AG09309 (cell line): Measurements from ENCODE around the gene CCDC74B.
"Not testable (repeated sequence)": the region's sequence is repeated elsewhere in the genome, so short reads cannot be mapped to it uniquely, and the experiment has no call there.

Experiments used
- DNase-seq: peaks from one replicate; pipeline ENCODE4 v3.0.0-alpha.2; 2010; ENCODE audit warnings: low read depth
- H3K4me3 ChIP-seq: 2 replicates; pipeline ENCODE4 v1.5.1; 2011; ENCODE audit warnings: mild to moderate bottlenecking, low read depth, low read length, moderate library complexity; ENCODE audit not compliant: control insufficient read depth
- TF ChIP-seq, protein P1 (sequence below): IDR thresholded peaks from 2 replicates; pipeline ENCODE4 v1.5.1; 2011; ENCODE audit warnings: mild to moderate bottlenecking, low read depth, low read length, inconsistent platforms; ENCODE audit not compliant: insufficient read depth, control insufficient read depth; ENCODE audit errors: missing control alignments

Gene CCDC74B

DNA sequence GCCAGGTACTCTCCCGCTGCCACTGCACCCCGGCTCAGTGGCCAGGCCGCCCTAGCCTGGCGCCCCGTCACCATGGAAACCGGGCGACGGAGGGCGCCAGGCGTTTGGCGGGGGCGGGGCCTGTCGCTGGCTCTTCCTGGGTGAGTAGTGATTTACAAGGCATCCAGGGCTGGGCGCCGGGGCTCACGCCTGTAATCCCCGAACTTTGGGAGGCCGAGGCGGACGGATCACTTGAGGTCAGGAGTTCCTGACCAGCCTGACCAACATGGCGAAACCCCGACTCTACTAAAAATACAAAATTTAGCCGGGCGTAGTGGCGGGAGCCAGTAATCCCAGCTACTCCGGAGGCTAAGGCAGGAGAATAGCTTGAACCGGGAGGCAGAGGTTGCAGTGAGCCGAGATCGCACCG, at the start of gene CCDC74B:
CCDC74B (minus strand) TSS at position 107 of the 409 bp plus-strand sequence. CDS start 116 bp downstream, outside the sequence.
- not testable (repeated sequence) for DNase-seq
- peak within 1 kb of the TSS; percentile 38 for H3K4me3 ChIP-seq

DNA sequence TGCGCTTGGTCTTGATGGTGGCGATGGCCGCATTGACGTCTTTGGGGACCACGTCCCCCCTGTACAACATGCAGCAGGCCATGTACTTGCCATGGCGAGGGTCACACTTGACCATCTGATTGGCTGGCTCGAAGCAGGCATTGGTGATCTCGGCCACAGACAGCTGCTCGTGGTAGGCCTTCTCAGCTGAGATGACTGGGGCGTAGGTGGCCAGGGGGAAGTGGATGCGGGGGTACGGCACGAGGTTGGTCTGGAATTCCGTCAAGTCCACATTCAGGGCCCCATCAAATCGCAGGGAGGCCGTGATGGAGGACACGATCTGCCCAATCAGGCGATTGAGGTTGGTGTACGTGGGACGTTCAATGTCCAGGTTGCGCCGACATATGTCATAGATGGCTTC, 48.9 kb upstream of the CCDC74B start:
- H3K4me3 ChIP-seq, DNase-seq: not testable (repeated sequence)

DNA sequence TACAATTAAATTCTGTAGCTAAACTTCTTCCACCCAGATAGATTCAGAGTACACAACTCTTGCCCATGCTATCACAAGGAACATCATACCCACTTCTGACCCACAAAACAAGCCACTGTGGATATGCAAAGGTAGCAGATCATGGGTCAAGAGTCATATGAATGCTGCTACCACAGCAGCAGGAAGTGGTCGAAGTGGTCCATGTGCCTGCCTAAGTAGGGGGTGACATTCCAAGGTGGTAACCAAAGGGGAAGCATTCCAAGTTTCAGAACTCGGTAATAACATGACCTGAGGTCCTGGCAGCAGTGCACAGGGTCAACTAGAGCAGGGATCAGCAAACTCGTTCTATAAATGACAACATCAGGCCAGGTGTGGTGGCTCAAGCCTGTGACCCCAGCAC, 47.5 kb upstream of the CCDC74B start:
- not testable (repeated sequence) for DNase-seq, H3K4me3 ChIP-seq

DNA sequence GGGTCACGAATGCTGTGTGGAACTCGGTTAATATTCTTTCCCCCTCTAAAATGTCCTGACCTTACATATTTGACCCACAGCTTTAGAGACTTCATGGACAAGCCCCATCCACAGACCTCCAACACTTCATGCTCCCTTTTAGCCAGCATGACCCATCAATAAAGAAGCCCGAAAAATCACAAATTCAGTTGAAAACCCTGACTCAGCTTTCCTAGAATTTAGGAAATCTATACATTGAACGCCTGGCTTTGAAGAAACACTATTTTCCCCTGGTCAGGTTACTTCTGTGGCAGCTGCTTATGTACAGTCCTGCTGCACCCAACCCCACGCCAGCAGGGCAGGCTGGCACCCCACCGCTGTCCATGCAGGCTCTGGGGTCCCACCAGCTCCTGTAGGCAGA, 46.4 kb upstream of the CCDC74B start:
- not testable (repeated sequence) for DNase-seq, H3K4me3 ChIP-seq

DNA sequence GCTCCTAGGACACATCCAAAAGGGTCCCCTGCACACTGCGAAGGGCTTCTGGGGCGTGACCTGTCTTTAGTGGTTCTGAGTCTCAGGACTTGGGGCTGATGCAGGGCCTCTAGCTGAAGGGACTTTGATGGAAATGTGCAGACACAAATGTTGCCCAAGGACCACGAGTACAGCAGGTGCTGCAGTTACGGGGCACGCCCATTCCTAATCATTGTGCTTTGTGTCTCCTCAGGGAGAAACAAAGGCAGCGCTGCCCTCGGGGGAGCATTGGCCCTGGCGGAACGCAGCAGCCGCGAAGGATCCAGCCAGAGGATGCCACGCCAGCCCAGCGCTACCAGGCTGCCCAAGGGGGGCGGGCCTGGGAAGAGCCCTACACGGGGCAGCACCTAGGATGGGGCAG, 45.3 kb upstream of the CCDC74B start:
- no peak for DNase-seq
- no peak overlapping the region for H3K4me3 ChIP-seq
- TF ChIP-seq, protein P1, sequence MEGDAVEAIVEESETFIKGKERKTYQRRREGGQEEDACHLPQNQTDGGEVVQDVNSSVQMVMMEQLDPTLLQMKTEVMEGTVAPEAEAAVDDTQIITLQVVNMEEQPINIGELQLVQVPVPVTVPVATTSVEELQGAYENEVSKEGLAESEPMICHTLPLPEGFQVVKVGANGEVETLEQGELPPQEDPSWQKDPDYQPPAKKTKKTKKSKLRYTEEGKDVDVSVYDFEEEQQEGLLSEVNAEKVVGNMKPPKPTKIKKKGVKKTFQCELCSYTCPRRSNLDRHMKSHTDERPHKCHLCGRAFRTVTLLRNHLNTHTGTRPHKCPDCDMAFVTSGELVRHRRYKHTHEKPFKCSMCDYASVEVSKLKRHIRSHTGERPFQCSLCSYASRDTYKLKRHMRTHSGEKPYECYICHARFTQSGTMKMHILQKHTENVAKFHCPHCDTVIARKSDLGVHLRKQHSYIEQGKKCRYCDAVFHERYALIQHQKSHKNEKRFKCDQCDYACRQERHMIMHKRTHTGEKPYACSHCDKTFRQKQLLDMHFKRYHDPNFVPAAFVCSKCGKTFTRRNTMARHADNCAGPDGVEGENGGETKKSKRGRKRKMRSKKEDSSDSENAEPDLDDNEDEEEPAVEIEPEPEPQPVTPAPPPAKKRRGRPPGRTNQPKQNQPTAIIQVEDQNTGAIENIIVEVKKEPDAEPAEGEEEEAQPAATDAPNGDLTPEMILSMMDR, result no peak

DNA sequence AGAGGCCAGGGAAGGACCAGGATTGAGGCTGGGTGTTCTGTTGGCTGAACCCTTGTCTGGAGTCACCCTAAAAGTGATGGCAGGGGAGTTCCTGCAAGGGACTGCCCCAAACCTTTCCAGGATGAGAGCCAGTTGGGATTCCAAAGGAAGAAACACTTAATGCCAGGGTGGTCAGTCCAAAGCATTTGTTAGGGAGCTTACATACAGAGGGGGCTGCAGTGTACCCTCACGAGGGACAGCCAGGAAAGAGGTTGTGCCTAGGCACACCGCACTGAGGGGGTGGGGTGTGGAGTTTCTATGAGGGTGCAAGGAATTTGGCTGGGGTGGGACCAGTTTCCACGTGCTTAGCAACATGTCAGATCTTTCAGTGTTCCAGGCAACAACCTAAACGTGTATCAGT, 44.0 kb upstream of the CCDC74B start:
- H3K4me3 ChIP-seq, DNase-seq: not testable (repeated sequence)

DNA sequence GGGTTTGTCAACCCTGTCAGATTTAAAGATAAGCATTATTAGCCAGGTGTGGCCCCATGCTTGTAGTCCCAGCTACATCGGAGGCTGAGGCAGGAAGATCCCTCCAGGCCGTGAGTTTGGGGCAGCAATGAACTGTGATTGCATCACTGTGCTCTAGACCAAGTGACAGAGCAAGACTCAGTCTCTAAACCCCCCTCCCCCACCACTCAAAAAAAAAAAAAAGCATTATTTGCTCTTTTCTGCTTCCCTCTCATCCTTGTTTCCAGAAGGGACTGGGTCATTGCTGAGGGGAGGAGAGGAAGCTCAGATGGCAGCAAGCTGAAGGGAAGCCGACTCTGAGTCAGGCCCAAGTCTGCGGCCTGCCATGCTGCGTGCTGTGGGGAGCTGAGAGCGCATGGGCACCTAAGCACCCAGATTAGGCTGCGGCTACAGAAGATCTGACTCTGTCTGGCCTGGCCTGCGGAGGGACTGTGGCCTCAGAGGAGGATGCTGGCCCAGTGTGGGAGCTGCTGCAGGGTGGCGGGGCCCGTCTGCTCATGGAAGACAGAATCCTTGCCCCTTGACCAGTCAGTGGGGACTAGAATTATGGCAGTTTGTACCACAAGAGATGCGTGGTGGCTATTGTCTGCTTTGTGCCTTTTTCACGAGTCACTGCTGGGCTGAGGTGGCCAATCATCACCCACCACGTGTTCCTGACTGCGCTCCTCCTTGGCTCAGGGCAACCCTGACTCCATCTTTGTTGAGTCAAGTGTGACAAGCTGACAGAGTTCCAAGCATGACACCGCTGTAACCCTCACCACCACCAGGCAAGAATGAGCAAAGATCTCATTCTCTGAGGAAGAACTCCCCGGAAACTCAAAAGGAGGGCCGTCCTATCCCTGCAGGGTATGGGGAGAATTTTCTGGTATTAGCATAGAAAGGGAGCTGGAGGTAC, 43.2 kb upstream of the CCDC74B start:
- not testable (repeated sequence) for H3K4me3 ChIP-seq, DNase-seq

DNA sequence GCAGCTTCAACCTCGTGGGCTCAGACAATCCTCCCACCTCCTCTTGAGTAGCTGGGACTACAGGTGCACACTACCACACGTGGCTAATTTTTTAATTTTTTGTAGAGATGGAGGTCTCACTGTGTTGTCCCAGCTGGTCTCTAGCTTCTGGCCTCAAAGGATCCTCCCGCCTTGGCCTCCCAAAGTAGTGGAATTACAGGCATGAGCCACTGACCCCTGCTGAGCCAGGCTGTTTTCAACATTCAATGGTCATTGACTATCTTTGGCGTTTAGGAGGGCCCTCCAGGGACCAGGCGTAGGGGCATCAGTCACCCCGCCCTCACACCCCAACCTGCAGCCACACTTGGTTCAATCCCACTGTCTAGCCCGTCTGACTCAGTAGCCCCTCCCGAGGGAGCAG, 42.4 kb upstream of the CCDC74B start:
- DNase-seq, result no peak
- TF ChIP-seq, protein P1, result no peak
- H3K4me3 ChIP-seq, result no peak overlapping the region

DNA sequence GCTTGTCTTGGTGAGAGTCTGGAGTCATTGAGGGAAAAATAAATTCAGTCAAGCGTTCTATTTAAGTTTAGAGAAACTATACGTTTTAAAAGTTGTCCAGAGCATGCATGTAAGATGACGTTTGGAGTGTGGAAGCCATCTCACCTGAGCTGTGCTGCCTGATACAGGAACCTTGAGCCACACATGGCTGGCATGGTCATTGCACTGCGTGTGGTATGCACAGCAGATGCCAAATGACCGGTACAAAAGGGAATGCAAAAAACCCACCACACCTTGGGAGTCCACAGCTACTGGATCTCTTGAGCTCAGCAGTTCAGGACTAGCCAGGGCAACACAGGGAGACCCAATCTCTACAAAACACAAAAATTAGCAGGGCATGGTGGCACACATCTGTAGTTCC, 41.5 kb upstream of the CCDC74B start:
- TF ChIP-seq, protein P1, result no peak
- no peak for DNase-seq
- no peak overlapping the region for H3K4me3 ChIP-seq

DNA sequence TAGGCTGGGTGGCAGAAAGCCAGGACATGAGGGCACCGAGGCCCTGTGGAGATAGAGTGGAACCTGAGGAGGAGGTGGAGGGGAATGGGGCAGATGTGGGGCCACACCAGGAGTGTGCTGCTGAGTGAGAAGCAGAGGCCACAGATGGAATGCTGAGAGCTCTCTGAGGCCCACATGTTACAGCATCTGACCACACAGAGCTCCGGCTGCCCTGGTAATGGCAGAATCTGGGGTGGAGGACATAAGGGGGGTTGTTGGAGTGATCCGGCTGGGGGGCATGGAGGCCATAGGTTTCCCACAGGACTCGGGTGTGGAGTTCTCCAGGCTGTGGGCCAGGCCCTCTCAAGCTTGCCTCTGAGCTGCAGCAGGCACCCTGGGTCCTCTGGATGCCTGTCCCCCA, 41.0 kb upstream of the CCDC74B start:
- no peak for DNase-seq
- no peak overlapping the region for H3K4me3 ChIP-seq
- TF ChIP-seq, protein P1, result no peak
